Lung microvascular endothelial cell (primary cell): Measurements from ENCODE around the gene ZNF277. TPM values are rescaled to one million over a fixed set of nuclear protein-coding genes. Genes with fewer than 3 reads are reported as not detected.

Experiments
- DNase-seq, 2 donors: peaks; one replicate each; pipeline versions ENCODE4 v3.0.0 to v3.0.0-alpha.2; 2010; ENCODE audit warnings: low read depth in 2 of 2
- total RNA-seq: library from RNA; depleted of rRNA; stranded (reverse); fragments of >200 nt; gene quantifications from 2 replicates; pipeline ENCODE4 v1.2.1, GENCODE V29; 2014

The ZNF277 gene
- total RNA-seq, 1 donor from 2014 or later = 34.9 TPM

GRCh38 chr7:112184455-112184854 lies 22.0 kb upstream of the ZNF277 start:
- peak in 1 of 2 donors; percentile 25 for DNase-seq

DNA sequence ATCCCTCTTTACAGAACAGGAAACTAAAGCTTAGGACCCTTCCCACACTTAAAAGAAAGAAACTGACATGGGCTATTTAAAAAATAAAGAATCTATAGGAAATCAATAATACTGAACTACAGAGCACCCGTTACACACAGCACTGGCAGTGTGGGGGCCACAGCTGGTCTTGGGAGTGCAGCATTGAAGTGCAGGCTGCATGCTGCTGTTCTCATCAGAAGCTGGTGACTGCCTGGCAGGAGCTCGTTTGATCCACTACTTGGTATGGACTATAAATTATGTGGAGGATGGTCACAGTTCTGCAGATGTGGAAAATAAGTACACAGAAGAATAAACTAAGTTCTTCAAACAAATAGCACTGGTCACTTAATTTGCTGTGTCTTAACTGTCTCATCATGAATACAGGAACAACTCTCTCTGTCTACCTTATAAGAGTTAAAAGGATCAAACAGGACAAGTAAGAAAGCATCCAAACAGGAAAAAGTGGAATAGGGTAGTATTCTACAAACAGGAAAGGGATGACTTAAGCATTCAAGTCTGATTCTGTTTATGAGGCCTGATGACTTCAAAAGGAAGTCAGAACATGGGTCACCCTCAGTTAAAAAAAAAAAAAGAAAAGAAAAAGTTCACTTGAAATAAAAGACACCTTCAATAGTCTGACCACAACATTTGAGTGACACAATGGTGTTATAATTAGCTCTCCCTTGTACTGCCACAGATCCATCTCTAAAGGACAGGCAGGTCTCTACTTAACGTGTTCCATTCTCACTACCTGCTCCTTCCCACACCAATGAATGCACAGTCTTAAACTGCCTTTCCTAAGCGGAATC lies 21.3 kb upstream of the ZNF277 start:
- DNase-seq = peak in 1 of 2 donors; percentile 84

DNA sequence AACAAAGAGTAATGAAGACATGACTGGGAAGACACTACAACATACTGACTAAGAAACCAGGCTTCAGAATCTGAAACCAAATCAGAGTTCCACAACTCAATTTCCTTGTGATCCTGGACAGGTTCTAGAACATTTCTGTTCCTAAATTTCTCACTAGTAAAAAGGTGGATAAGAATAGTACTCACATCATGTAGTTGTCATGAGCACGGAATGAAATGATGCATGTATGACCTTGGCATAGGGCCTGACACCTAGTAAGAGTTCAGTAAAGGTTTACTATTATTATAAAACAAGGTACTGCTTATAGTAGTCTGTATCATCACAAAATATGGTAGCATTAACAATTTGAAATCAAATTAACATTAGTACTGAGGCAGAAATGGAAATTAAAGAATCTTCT lies 20.2 kb upstream of the ZNF277 start:
- DNase-seq = peak; percentile 33 to 35

- no peak for DNase-seq
Observed at GRCh38 chr7:112188257-112188656, 18.2 kb upstream of the ZNF277 start.

- DNase-seq = no peak
Observed at GRCh38 chr7:112189691-112190090, 16.8 kb upstream of the ZNF277 start.

DNA sequence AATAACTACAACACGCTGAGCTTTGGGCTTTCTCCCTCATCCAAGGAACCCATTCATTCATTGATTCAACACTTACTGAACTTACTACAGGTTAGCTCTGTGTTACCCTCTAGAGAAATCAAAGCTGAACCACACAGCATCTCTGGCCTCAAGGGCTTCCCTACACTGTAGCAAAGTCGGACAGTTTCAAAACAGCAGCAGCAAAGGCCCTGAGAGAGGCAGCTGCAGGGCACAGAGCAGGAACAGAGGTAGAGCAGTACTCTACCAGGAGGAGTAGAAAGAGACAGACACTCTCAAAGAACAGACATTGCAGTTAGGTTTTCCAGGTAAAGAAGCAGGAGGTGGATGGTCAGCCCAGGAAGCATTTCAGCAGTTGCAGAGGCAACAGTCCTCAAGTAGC lies 16.4 kb upstream of the ZNF277 start:
- DNase-seq = no peak

DNA sequence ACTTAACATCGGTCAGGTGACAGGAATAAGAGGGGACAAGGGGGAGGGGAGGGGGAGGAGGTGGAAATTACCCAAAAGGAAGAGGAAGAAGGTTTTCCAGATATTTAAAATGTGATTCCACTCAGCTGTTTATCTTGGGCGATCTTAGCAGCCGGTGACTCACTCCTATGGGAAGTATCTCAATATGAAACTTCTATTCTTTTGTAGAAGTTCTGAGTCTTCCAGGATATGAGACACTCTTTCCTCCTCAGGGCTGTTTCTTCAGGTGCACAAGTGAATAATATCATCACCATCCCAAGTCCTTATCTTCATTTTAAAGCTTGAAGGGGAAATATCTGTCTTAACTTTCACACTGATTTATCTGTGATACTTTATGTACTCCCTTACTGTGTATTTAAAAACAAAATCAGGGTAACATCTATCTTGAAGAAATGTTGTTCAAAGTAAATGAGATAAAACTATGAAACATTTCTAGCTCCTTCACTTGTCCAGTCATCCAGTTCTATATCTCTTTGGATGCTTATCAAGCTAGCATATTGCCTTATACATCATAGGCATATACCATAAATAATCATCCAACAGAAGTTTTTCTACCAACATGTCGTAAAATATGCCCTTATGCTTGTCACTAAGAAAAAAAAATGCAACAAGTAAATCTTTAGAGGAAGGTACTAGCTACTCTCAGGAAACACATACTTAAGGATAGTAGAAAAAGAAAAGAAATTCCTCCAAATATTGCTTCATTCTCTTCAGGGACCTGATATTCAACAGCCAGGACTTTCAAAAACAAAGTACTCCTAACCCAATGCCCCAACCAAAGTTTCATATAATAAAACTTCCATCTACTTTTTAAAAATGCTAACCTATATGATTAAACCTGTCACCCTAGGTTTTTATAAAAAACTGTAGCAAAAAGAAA lies 14.0 kb upstream of the ZNF277 start:
- peak; percentile 56 to 97 for DNase-seq

DNA sequence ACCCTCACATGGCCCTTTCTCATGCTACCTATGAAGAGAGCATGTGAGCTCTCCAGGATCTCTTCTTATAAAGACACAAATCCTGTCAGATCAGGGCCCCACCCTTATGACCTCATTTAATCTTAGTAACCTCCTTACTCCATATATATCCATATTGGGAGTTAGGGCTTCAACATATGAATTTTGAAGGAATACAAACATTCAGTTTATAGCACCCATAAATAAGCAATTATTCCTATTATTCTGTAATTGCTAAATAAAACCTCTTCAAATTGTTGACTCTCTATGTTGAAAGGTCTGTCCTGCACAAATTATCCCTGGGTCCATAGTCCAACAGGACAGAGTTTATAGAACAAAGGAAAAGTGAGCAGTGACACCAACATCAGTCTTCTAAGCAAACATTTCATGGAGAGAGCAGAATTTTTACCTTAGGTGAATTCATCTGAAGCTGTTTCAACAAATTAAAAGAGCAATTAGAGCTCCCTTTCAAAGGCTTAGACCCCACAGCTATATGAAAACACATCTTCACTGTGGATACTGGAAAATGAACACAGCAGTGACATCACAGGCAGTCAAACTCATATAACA lies 12.5 kb upstream of the ZNF277 start:
- no peak for DNase-seq

GRCh38 chr7:112195717-112196116 lies 10.8 kb upstream of the ZNF277 start:
- no peak for DNase-seq

DNA sequence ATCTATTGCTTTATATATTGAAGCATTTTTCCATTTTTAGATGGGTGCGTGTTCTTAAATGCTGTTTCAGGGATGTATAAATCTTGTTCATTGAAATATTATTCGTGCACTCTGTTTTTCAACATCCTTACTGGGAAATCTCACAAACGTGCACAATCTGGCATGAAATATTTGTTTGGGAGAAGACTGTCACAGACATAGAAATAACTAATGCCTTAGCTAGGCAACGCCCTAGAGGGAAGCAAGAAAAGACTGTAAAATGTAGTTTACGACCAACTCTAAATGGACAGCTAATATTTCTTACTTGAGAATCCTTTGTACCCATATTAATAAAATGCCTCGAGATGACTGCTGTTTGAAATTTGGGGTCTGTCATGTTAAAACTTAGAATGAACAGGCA lies 9.2 kb upstream of the ZNF277 start:
- DNase-seq = no peak

- DNase-seq = peak in 1 of 2 donors; percentile 59
Observed at GRCh38 chr7:112199035-112199655, 7.3 kb upstream of the ZNF277 start.

- DNase-seq = no peak
Observed at GRCh38 chr7:112199672-112200071, 6.8 kb upstream of the ZNF277 start.

- peak; percentile 29 to 89 for DNase-seq
Observed at GRCh38 chr7:112201411-112201810, 5.1 kb upstream of the ZNF277 start.

GRCh38 chr7:112201839-112202238 lies 4.7 kb upstream of the ZNF277 start:
- DNase-seq = no peak

- peak; percentile 32 to 46 for DNase-seq
Observed at GRCh38 chr7:112202816-112203215, 3.7 kb upstream of the ZNF277 start.

DNA sequence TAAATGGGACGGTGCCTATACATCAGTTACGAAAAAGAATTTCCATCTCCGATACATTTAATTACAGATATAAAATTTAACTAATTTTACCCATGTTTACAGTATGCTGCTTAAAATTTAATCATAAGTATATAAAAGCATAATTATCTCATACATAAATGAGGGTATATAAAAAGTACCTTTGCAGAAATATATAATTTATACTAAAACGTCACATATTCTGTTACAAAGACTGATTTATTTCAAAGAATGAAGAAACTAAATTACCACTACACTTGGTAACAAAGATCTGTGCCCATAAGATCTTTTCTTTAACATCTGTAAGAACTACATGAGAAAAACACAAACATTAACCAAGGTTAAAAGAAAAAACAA lies 3.1 kb upstream of the ZNF277 start:
- no peak for DNase-seq

- DNase-seq = peak in 1 of 2 donors; percentile 20
Observed at GRCh38 chr7:112204499-112205342, 1.8 kb upstream of the ZNF277 start.

DNA sequence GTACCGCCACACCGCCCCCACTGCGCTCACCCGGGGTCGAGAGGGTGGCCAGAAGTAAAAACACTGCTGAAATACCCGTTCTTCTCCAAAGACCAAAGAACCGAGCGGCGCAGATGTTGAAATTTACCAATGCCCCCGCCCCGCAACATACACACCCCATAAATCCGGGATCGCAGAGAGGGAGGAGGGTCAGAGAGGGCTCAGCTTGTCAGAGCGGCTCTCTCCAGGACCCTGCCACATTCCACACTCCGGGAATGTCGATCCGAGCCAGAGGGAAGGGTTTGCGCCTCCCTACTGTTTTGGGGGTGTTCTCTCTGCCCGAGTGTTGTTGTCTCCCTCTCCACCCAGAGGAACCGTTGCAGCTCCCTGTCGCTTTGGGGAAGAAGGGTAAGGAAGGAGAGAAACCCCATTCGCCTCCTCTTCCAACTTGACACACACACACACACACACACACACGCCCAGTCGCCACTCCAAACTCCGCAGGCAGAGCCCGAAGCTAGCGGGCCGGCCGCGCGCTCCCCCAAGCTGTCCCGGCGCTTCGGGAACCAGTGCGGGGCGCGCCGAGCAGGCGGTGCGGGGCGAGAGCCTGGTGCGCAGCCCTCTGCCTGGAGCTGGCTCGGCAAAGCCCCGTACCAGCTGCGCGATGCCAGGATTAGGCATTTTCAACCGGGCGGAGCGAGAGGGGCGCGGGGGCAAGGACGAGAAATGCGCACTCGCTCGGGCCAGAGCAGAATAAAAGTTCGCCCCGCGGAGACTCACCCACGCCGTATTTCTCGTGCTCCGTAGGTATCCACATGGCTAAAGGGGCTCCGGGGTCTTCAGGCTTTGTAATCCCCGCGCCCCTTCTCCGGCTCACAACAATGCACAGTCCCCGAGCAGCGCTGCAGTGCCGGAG lies 905 bp upstream of the ZNF277 start:
- DNase-seq = peak; percentile 68 to 76

DNA sequence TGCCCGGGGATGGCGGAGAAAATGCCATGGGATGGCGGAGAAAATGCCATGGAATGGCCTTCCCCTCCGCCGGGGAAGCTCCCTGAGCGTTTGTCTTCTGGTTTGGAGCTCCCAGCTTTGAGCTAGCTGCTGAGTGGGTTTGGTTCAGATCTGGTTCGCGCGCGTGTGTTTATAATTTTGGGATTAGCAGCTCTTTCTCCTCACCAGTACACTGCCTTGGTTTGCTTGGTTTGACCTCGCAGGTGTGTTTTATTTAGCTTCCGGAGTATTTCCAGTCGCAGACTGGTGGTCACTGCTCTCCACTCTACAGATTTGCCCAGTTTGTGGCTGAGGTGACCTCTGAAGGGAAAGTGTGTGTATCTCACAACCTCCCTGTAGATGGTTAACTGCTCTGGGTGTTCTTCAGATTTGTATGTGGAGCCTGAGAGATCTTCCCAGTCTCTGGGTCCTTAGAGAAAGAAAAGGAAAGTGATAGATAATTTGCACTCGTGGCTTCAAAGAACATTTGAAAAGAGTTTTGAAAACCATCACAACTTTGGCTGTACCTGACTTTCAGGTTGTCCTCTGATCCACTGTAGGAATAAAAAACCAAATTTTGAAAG lies 597 bp downstream of the ZNF277 start:
- peak; percentile 19 to 20 for DNase-seq
